Panc1 (cell line): ENCODE data around the gene PLEKHN1.

Source experiments
- POLR2AphosphoS5 ChIP-seq: IDR thresholded peaks from 2 replicates; pipeline ENCODE4 v1.6.1; 2012; ENCODE audit warnings: mild to moderate bottlenecking, low read depth, low read length, moderate library complexity
- SIN3A ChIP-seq: IDR thresholded peaks from 2 replicates; pipeline ENCODE4 v1.6.1; 2012; ENCODE audit warnings: low read depth, mild to moderate bottlenecking, low read length, moderate library complexity, borderline replicate concordance; ENCODE audit not compliant: insufficient read depth
- TF ChIP-seq, protein P1 (sequence below): fragments of 450-650 bp; IDR thresholded peaks from 2 replicates; pipeline ENCODE4 v1.5.1; 2017; ENCODE audit warnings: mild to moderate bottlenecking
- TF ChIP-seq, protein P2 (sequence below), 2 experiments: IDR thresholded peaks; 2 replicates each; pipeline ENCODE4 v1.6.1; 2011 to 2012; ENCODE audit warnings: low read depth in 2 of 2, control low read depth in 1 of 2, low read length in 1 of 2, mild to moderate bottlenecking in 1 of 2, moderate library complexity in 1 of 2; ENCODE audit not compliant: insufficient read depth in 1 of 2

DNA sequence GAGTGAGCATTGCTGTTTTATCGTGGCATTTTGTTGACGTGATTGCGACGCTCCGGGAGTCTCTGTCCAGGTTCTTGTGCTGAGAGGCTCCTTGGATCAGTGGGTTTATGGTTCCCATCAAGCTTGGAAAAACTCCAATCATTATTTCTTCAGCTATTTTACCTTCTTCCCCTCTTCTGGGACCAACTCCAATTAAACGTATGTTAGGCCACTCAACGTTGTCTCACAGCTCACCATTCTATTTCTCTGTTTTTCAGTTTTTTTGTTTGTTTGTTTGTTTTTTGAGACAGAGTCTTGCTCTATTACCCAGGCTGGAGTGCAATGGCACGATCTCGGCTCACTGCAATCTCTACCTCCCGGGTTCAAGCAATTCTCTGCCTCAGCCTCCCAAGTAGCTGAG lies 25.6 kb downstream of the PLEKHN1 start:
- TF ChIP-seq, protein P1, sequence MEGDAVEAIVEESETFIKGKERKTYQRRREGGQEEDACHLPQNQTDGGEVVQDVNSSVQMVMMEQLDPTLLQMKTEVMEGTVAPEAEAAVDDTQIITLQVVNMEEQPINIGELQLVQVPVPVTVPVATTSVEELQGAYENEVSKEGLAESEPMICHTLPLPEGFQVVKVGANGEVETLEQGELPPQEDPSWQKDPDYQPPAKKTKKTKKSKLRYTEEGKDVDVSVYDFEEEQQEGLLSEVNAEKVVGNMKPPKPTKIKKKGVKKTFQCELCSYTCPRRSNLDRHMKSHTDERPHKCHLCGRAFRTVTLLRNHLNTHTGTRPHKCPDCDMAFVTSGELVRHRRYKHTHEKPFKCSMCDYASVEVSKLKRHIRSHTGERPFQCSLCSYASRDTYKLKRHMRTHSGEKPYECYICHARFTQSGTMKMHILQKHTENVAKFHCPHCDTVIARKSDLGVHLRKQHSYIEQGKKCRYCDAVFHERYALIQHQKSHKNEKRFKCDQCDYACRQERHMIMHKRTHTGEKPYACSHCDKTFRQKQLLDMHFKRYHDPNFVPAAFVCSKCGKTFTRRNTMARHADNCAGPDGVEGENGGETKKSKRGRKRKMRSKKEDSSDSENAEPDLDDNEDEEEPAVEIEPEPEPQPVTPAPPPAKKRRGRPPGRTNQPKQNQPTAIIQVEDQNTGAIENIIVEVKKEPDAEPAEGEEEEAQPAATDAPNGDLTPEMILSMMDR, result no peak
- TF ChIP-seq POLR2AphosphoS5, result no peak
- TF ChIP-seq, protein P2, sequence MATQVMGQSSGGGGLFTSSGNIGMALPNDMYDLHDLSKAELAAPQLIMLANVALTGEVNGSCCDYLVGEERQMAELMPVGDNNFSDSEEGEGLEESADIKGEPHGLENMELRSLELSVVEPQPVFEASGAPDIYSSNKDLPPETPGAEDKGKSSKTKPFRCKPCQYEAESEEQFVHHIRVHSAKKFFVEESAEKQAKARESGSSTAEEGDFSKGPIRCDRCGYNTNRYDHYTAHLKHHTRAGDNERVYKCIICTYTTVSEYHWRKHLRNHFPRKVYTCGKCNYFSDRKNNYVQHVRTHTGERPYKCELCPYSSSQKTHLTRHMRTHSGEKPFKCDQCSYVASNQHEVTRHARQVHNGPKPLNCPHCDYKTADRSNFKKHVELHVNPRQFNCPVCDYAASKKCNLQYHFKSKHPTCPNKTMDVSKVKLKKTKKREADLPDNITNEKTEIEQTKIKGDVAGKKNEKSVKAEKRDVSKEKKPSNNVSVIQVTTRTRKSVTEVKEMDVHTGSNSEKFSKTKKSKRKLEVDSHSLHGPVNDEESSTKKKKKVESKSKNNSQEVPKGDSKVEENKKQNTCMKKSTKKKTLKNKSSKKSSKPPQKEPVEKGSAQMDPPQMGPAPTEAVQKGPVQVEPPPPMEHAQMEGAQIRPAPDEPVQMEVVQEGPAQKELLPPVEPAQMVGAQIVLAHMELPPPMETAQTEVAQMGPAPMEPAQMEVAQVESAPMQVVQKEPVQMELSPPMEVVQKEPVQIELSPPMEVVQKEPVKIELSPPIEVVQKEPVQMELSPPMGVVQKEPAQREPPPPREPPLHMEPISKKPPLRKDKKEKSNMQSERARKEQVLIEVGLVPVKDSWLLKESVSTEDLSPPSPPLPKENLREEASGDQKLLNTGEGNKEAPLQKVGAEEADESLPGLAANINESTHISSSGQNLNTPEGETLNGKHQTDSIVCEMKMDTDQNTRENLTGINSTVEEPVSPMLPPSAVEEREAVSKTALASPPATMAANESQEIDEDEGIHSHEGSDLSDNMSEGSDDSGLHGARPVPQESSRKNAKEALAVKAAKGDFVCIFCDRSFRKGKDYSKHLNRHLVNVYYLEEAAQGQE (IDR thresholded peaks at IDR 0.05; ENCODE audit: insufficient read depth in 1 of 2, low read depth in 2 of 2, low read length in 1 of 2), result no peak
- no peak for TF ChIP-seq SIN3A
